Epithelial cell of proximal tubule (primary cell): ENCODE data around the gene PBX1. TPM values are rescaled to one million over a fixed set of nuclear protein-coding genes. Genes with fewer than 3 reads are reported as not detected.

ENCODE experiments used
- DNase-seq: peaks from one replicate; pipeline ENCODE4 v3.0.0-alpha.2; 2011; ENCODE audit warnings: low read depth
- H3K4me3 ChIP-seq: 2 replicates; pipeline ENCODE4 v1.5.1; 2011; ENCODE audit warnings: low read depth, mild to moderate bottlenecking, low read length
- CTCF ChIP-seq: conservative IDR thresholded peaks from 2 replicates; pipeline ENCODE4 v1.5.1; 2012; ENCODE audit warnings: low read depth, mild to moderate bottlenecking, low read length
- total RNA-seq: library from RNA; depleted of rRNA; stranded (reverse); fragments of >200 nt; gene quantifications from 2 replicates; pipeline ENCODE4 v1.2.3, GENCODE V29; 2015

Gene PBX1
- total RNA-seq, 1 donor from 2014 or later, result 3.0 TPM

DNA sequence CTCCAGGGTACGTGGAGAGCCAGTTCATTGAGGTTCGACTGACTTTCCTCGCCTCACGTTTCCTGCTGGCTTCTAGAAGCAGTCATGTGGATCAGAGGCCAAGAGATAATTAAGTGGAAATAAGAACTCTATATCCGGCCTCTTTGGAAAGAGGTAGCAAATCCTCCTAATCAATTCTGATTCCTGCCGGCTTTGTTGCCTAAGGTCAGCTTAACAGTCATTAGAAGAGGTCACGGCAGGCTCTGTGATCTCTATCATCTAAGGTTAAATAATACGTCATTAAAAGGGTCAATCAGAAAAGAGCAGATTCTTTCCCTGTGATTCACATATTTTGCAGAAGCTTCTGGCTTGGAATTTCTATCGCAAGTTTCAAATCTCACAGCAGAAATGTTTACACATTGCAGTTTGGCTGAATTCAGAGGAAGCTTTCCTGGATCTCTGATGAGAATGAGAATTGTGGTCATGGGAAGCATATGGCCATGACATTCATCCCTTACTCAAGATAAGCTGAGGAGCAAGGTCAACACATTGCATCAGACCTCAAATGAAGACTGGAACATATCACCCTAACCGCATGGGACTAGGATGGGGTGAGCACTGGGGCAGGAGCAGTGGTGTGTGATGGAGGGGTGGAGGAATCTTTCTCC, 189.4 kb downstream of the PBX1 start:
- peak; percentile 87 for DNase-seq
- no peak for TF ChIP-seq CTCF
- no peak overlapping the region for H3K4me3 ChIP-seq

- DNase-seq, result no peak
- no peak overlapping the region for H3K4me3 ChIP-seq
- TF ChIP-seq CTCF, result no peak
Measured at GRCh38 chr1:164753521-164754077, 194.6 kb downstream of the PBX1 start.

DNA sequence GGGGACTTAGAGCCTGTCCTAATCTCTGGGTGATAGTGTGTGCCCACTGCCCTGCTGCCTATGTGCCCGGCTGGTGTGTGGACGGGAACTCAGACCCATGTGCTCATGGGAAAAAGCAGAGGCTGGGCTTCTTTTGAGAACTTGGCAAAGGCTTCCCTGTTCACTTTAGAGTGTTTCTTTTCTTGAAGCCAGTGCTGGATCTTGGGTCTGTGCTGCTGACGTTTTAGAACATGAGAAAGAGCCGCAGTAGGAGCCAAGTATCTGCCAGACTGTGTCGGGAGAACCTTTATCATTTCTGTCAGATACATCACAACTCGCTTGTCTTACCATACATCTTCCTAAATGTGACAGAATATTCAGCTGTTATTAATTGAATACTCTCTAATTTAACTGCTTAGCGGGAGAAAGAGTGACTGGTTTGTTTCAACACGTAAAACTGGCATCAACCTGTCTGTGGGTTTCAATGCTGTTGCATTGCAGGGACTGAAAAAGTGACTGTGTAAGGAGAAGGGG, 195.2 kb downstream of the PBX1 start:
- DNase-seq, result no peak
- no peak overlapping the region for H3K4me3 ChIP-seq
- TF ChIP-seq CTCF, result no peak

- no peak for TF ChIP-seq CTCF
- no peak overlapping the region for H3K4me3 ChIP-seq
- DNase-seq, result no peak
Measured at GRCh38 chr1:164755690-164756089, 196.7 kb downstream of the PBX1 start.

DNA sequence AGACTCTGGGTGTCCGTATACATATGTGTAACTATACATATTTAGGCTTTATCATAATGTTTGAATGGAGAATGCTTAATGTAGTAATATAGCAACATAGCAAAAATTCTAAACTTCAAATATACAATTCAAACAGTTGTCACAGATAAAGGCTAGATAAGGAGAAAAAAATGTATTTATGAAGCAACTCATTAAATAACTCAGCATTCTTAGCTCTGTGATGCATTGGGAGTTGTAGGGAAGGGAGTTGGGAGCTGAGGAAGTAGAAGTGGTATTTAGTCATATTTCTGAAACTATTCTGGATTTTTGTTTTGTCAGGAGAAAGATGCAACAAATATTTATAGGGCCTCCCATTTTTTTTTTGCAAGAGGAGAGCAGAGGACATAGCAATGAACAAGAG, 197.8 kb downstream of the PBX1 start:
- no peak for DNase-seq
- H3K4me3 ChIP-seq, result no peak overlapping the region
- TF ChIP-seq CTCF, result no peak

- DNase-seq, result no peak
- no peak for TF ChIP-seq CTCF
- no peak overlapping the region for H3K4me3 ChIP-seq
Measured at GRCh38 chr1:164757625-164758024, 198.6 kb downstream of the PBX1 start.
